22Rv1 (cell line): Measurements from ENCODE around the gene ERP27.

Source experiments
- ZFX ChIP-seq: fragments of 450-650 bp; IDR thresholded peaks from 2 replicates; pipeline ENCODE4 v1.6.1; 2017; ENCODE audit warnings: antibody characterized with exemption, borderline replicate concordance
- TF ChIP-seq, protein P1 (sequence below): fragments of 450-650 bp; IDR thresholded peaks from 2 replicates; pipeline ENCODE4 v1.5.1; 2017; ENCODE audit warnings: mild to moderate bottlenecking

- TF ChIP-seq, protein P1, sequence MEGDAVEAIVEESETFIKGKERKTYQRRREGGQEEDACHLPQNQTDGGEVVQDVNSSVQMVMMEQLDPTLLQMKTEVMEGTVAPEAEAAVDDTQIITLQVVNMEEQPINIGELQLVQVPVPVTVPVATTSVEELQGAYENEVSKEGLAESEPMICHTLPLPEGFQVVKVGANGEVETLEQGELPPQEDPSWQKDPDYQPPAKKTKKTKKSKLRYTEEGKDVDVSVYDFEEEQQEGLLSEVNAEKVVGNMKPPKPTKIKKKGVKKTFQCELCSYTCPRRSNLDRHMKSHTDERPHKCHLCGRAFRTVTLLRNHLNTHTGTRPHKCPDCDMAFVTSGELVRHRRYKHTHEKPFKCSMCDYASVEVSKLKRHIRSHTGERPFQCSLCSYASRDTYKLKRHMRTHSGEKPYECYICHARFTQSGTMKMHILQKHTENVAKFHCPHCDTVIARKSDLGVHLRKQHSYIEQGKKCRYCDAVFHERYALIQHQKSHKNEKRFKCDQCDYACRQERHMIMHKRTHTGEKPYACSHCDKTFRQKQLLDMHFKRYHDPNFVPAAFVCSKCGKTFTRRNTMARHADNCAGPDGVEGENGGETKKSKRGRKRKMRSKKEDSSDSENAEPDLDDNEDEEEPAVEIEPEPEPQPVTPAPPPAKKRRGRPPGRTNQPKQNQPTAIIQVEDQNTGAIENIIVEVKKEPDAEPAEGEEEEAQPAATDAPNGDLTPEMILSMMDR = no peak
- no peak for TF ChIP-seq ZFX
Measured at GRCh38 chr12:14953752-14954151, 15.4 kb upstream of the ERP27 start.
